ENCODE measurements around the gene SLC22A16.

SLC22A16 gene

DNA sequence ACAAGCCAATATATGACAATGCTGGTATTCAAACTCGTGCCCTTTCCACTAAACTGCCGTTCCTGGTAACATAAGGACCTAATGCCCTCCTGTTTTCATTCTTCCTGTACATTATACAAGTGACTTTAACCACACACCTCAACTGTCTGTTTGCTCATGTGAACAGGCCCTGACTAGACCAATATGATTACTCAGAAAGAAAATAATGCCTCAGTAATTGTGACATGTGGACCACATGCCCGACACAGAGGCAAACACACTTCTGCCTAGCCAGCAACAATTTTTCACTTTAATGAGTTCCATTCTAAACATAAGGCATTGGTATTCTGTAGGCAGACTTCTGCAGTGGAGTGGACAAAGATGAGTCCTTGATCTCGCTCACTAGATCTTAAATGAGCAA, 30.0 kb downstream of the SLC22A16 start:
- no peak for DNase-seq

DNA sequence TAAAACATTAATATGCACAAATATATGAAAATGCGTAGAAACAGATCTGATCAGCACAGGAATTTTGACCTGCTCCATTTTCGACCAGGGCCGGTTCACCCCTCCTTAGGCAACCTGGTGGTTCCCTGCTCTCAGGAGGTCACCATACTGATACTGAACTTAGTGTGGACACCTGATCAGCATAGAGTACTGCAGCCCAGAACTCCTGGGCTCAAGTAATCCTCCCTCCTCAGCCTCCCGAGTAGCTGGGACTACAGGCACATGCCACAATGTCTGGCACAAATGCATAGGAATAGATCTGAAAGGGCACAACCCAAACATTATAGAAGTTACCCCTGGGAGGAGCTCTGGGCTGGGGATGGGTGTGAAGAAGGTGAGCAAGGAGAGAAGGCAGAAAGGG, 36.4 kb downstream of the SLC22A16 start:
- no peak for DNase-seq

DNA sequence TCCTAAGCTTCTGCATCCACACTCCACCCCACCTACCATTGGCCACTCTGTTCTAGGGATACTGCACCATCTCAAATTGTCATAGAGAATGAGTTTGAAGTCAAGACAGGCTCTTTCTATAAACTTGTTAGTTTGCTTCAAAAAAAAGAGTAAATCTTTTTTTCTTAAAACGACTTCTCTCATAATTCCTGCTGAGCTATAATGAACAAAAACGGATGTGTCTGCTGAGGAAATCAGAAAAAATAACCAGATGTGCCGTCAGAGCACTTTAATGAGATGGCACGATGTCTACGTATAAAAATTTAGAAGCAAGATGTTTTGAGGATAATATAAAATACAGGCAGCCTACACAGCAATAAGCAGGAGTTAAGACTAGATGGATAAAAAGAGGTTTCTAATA, 37.1 kb downstream of the SLC22A16 start:
- no peak for DNase-seq

DNA sequence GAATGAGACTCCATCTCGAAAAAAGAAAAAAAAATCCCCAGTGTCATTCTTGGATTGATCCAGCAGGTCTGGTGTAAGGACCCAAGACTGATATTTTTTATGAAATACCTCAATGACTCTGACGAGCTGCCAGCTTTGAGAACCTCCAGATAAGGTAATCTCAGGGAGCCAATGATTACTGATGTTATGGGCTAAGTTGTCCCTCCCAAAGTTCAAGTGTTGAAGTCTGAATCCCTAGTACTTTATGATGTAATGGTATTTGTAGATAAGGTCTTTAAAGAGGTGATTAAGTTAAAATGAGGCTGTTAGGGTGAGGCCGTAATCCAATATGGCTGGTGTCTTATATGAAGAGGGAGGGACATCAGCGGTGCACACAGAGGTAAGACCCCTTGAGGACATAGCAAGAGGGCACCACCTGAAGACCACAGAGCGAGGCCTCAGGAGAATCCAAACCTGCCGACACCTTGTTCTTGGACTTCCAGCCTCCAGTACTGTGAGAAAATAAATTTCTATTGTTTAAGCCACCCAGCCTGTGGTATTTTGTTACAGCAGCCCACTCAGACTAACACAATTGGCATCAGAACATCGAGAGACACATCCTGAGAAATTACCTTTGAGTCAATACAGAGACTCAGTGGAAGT, 41.3 kb downstream of the SLC22A16 start:
- no peak for DNase-seq

GRCh38 chr6:110432285-110432900, 44.0 kb downstream of the SLC22A16 start:
- no peak for DNase-seq

DNA sequence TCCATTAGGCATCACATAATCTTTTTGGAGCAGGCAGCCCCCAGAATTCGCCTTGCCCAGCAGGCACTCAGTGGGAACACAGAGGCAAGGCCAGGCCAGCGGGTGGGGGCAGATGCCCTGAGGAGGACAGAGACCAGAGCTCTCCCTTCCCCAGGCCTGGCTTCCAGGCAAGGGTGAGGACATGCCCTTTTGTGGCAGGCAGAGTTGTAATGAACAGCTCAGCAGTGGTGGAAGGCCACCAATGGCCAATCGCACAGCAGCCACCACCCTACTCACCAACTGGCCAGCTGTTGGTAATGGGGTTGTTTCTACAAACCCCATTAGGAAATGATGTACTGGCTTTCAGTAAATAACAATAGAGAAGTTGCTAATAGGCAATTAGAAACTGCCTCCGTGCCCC, 45.7 kb downstream of the SLC22A16 start:
- DNase-seq, result no peak

GRCh38 chr6:110430236-110430635, 46.2 kb downstream of the SLC22A16 start:
- no peak for DNase-seq

- DNase-seq, result no peak
These were observed 48.3 kb downstream of the SLC22A16 start for GRCh38 chr6:110428153-110428552.

DNA sequence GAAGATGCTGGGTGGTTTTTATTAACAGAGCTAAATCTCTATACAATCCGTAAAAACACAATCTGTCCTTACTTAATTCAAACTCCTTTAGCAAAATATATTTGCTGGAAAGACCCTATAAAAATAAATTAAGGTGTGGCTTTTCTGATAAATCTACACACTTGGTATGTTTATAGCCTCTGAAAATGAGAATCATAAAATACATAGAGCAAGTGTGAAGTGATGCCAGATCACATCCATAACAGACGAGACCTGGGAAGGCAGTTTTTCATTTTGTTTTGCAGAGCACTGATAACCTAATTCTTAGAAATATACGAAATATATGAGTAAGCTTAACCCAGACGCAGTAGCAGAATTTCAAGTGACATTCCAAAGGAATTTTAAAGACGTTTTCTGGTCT, 50.6 kb downstream of the SLC22A16 start:
- DNase-seq, result no peak

DNA sequence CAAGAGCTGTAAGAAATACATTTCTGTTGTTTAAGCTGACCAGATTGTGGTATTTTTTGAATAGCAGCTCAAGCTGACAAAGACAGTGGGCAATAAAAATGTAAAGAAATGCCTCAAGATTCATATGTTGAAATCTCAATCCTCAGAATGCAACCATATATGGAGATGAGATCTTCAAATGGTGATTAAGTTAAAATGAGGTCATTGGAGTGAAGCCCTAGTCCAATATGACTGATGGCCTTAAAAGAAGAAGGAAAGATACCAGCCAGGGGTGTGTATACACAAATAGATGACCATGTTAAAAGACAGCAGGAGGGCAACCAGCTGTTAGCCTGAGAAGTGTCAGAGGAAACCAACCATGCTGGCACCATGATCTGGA, 54.0 kb downstream of the SLC22A16 start:
- DNase-seq, result no peak

DNA sequence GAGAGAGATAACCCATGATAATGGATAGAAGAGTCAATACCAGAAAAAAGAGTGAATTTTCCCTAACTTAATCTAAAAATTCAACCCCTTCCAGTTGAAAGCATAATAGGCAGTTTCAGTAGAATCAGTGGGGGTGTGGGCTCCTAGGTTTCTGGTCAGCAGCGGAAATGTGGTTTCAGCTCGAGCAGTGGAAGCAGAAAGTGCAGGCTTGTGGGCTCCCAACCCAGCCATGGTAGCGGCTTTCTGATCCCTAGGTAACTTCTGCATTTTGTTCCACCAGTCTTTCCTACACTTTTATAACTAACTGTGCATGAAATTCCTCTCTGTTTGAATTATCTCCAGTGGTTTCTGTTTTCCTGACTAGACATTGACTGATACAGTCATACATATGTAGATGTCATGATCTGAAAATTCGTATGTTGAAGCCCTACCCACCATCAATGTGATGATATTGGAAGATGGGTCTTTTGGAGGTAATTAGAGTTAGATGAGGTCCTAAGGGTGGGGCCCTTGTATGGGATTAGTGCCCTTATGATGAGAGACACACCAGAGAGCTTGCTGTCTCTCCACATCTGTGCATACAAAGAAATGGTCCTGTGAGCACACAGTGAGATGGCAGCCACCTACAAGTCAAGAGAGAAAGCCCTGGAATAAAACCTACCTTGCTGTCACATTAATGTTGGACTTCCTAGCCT, 54.5 kb downstream of the SLC22A16 start:
- no peak for DNase-seq

GRCh38 chr6:110419028-110419739, 57.2 kb downstream of the SLC22A16 start:
- no peak for DNase-seq

DNA sequence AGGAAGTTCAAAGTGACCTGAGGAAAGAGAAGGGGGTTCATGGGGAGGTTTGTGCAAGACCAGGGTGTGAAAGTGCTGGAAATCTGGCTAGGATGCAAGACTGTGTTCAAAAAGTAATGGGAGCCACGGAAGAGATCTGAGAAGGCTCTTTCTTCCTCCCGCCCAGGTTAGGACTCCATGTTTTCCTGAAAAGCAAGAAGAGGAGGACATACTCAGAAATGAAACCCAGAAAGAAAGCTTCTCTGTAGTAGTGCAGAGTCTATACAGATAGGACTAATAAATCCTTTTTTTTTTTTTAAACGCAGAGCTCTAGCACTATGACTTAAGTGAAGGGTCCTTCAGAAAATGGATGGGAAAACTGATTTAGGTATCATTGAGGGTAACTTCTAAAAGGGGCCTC, 57.8 kb downstream of the SLC22A16 start:
- no peak for DNase-seq

DNA sequence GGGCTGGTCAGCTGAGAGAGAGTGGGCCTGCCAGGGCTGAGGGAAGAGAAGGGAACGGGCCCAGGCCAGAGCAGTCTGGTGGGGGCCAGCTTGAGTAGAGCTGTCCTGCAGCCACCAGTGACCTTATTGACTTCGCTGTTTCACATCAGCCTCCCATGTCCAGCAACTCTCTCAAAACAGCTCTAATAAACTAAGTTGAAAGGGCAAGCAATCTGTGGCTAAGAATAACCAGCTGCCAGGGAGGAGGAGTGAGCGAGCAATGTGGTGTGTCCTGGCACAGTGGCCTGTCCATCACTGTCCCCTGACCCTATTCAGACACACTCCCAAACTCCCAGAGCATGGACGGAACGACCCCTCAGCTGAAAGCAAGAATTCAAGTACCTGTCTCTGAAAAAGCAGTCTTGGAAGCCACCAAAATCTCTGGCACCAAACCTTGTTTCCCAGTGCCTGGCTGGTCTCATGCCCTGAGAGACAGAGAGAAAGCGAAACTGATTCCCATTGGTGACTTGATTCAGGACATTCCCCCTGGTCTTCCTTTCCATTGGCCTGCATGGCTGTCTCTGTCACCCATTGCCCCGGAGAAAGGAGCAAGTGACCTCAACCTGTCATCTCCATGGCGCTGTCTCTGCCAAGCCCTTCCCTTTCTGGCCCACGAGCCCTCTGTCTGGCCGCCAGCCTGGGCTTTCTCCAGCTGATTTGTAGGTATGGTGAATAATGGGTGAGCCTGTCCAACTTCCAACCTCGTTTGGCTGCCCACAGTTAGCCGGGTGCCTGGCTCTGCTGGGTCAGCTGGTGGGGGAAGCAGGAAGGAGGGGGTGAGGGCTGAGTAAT, 61.1 kb downstream of the SLC22A16 start, which contains the start of gene DDO:
TSS of gene DDO (minus strand) at position 490 of the 831 bp plus-strand sequence. CDS start 2,113 bp downstream, outside the sequence.
- DNase-seq, result peak; percentile 43

- no peak for DNase-seq
These were observed 61.7 kb downstream of the SLC22A16 start for GRCh38 chr6:110414669-110415068.

GRCh38 chr6:110412360-110412759, 64.1 kb downstream of the SLC22A16 start:
- DNase-seq, result no peak

- DNase-seq, result no peak
These were observed 65.9 kb downstream of the SLC22A16 start for GRCh38 chr6:110410511-110410910.

DNA sequence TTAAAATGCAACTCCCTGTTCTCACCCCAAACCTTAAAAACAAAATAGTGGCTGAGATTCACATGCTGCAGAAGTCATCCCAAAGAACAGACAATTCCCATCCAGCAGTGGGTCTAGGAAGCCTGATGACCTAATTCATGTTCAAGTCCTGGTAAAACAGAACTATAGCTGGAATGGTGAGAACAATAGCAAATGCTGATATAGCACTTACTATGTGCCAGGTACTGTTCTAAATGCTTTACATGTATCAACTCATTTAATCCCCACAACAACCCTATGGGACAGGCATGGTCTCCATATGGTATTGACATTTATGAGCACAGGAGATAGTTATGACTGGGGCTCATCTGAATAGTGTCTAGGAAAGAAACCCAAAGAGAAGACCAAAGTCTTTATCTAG, 66.6 kb downstream of the SLC22A16 start:
- no peak for DNase-seq

DNA sequence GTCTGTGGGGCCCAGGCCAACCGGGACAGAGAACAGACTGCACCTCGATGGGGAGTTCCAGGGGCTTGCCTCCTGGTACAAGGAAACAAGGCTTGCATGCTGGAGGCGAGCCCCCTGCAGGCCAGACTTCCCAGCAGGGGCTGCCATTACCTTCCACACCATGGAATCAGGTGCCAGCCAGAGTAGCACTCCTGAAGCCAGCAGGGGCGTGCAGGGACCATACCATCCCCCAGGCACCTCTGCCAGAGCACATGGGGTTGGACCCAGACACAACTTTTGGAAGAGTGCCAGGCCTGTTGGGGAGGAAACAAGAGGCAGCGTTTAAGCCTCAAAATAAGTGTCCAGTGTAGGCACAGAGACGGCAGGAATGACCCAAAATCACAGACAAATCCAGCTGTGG, 67.5 kb downstream of the SLC22A16 start:
- DNase-seq, result no peak

DNA sequence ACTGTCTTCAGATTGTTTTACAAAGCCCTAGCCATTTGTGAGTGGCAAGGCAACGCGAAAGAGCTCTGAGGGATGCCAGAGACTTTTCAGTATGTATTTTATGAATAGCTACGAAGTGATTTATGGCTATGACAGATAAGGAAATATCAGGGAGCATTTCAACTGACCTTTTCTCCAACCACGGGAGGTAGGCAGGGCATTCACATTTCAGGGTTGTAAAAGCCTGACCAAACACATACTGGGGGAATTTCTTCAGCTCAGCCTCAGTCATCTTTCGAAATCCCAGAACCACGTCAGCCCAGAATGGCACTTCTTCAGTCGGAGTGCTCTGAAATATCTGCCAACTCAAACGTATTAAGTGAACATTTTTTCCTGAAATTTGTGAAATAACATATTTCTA, 71.8 kb downstream of the SLC22A16 start:
- DNase-seq, result no peak

GRCh38 chr6:110401585-110402176, 74.7 kb downstream of the SLC22A16 start:
- no peak for DNase-seq

DNA sequence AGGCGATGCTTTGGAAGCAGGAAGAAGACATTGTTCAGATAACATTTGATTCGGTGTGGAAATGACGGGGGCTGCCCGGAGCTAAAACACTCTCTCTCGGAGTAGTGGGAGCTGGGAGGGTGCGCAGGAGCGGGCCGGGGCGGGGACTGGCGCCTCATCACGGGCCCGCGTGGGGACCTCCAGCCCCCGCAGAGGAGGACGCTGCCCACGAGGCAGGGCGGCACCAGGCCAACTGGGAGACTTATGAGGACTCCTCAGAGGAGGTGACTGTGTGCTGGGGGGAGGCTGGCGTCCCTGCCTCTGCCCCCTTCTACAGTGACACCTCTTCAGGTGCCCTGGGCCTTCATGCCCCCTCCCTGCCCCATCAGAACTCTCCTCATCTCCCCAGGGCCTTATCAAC, 76.2 kb downstream of the SLC22A16 start:
- no peak for DNase-seq

Measured in DMS 273 treated with DMSO at 0.1 percent for 48 hours (cell line).